Limb (tissue), 2 donors: ENCODE results near the gene TC2N.
"Not testable (repeated sequence)": the region's sequence is repeated elsewhere in the genome, so short reads cannot be mapped to it uniquely, and the experiment has no call there.

Experiments
- DNase-seq, 2 donors: peaks; one replicate each; pipeline ENCODE4 v3.0.0-alpha.2; 2016; ENCODE audit errors: extremely low spot score in 2 of 2

Gene TC2N

DNA sequence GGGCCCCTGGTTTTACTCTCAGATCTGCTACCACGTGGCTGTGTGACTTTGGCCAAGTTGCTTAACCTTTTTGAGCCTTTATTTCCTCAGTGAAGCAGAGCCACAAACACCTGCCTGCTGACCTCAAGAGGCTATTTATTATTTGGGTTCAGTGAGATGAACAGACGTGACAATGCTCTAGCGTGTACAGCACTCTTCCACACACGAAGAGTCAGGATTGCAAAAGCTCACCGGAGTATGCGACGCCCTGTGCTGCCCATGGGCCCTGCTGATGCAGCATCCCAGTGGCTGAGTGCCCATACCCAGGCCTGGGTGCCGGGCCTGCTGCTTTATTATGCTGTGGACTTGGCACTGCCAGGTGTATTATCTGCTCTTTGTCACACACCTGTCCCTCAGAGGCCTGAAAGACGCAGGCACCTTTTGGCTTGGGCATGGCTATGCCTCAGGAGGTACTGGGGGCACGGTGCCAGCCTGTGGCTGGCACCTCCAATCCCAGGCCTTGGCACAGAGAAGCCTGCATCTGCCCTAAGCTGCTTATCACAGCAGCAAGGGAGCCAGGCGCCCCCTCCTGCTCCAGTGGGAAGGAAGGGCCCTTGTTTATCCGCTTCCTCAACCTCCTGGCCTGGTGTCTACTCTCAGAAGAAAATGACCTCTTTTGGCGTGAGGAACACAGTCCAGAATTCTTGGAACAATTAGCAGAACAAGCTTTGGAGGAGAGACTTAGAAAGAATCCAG lies 22.3 kb upstream of the TC2N start:
- no peak for DNase-seq

- DNase-seq: no peak
Measured at GRCh38 chr14:91888641-91889476, 21.5 kb upstream of the TC2N start.

DNA sequence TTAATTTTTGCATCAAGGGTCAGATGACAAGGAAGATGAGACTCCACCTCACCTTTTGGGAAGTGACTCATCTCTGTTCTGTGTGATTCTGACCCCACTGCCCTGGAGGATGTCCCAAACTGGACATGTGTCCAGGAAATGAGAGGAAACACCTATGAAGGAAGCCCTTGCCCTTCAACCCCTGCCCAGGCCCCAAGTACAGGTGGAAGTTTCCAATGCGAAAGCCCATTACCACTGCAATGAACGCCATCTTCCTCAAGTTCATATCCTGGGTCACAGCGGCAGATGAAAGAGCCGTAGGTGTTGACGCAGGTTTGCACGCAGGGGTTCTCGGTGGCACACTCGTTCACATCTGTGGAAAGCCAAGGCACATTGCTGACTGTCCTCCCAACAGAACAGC lies 19.6 kb upstream of the TC2N start:
- DNase-seq: no peak

DNA sequence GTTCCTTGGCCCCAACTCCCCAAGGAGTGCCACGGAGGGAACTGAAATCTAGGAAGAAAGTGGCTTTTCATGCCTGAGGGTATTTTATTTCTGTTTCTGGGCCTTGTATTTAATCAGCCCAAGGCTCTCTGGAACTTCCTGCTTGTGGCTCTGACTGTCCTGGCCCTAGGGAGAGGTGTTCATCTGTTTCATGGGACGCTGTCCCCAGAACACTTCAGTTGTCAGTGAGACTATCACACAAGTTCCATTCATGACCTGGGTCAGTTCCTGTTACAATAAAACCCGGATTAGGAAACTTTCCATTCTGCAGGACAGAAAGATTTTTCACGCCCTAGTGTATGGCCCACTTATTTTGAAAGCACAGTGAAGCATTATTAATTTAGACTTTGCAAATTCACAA lies 18.5 kb upstream of the TC2N start:
- DNase-seq: no peak

DNA sequence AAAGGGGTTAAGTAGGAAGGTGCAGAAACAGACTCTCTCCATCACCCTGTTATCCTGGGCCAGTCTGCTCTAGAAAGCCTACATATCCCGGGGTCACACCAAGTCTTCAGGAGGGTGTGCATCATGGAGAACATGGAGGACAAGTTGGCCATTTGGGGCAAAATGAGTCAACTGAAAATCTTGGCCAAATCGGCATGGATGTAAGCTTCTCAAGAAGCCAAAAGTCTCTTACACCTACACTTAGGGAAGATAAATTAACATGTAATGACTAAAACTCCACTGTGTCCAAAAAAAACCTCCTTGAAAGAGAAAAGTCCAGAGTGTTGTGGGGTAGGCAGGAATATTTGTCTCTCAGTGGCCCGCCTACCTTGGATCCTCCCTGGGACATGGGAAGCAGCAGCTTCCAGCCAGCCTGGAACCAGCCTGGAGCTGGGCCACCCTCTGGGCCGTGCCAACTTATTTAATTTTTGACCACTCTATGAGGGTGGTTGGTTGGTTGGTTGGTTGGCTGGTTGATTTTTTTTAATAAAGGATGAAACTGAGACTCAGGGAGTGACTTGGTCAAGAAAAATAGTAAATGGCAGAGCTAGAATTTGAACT lies 17.9 kb upstream of the TC2N start:
- no peak for DNase-seq

DNA sequence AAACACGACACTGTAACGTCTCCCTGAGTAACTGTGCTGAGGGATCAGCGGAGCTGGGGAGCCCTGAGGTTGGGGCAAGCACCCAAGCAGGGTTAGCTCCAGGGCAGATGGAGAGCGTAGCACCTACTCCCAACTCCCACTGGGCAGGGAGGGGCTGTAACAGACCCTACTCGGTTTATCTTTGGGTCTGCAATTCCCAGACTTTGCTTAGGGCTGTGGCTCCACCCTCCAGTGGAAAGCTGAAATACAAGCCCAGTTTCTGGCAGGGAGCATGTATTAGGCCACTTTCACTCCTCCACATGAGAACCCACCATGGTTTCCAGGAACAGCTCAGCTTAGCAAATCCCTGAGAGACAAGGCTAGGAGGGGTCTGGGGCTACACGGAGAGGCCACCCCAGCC lies 17.3 kb upstream of the TC2N start:
- DNase-seq: no peak

GRCh38 chr14:91883753-91884152 lies 16.4 kb upstream of the TC2N start:
- DNase-seq: no peak

- DNase-seq: no peak
Measured at GRCh38 chr14:91882776-91883175, 15.4 kb upstream of the TC2N start.

GRCh38 chr14:91882369-91882768 lies 15.0 kb upstream of the TC2N start:
- DNase-seq: no peak

DNA sequence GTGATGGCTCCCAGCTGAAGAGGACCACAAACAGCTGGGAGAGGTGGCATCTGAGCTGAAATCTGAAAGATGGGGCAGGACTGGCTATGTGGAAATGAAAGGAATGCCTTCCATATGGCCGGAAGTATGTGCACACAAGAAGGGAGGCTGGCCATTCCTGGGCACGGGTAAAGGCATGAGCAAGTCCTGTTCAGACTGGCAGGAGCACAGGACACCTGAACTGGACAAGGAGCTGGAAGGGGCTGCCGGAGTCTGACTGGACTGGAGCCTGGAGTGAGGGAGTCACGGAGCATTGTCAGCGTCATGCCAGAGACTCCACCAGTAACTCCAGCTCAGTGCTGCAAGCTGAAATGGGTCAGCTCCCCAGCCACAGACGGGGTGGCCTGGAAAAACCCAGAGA lies 11.9 kb upstream of the TC2N start:
- no peak for DNase-seq

- DNase-seq: no peak
Measured at GRCh38 chr14:91878274-91878673, 10.9 kb upstream of the TC2N start.

GRCh38 chr14:91877376-91877915 lies 10.1 kb upstream of the TC2N start:
- no peak for DNase-seq

GRCh38 chr14:91876492-91876891 lies 9.2 kb upstream of the TC2N start:
- no peak for DNase-seq

DNA sequence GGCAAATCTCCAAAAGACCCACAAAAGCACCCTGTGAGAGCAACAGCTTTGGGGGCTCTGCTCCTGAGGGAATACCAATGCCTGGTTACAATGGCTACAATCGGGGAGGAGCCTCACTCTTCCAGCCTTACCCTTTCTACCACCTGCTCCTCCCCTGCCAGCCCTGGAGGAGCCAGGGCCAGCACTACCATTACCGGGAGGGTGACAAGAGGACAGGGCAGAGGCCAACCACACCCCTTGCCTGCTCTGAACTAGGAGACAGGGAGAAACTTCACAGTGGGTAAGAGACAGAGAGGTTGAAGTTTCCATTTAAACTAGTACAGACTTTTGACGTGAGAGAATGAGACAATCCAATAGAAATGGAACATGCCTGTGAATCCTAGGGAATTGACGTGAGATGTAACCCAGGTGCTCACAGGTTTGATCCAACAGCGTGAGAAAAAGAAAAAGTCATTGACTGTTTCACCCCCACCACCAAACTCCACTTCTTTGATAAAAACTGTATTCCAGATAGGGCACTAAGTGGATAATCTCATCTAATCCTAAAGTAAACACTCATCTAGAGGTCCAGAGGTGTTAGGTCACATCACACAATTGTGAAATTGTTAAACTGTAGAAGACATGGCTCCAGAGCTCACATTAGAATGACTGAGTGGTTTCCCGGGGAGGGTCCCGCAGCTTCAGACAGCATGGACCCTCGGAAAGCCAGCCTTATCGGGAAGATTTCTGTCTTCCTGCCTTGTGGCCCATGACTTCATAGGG lies 8.4 kb upstream of the TC2N start:
- no peak for DNase-seq

DNA sequence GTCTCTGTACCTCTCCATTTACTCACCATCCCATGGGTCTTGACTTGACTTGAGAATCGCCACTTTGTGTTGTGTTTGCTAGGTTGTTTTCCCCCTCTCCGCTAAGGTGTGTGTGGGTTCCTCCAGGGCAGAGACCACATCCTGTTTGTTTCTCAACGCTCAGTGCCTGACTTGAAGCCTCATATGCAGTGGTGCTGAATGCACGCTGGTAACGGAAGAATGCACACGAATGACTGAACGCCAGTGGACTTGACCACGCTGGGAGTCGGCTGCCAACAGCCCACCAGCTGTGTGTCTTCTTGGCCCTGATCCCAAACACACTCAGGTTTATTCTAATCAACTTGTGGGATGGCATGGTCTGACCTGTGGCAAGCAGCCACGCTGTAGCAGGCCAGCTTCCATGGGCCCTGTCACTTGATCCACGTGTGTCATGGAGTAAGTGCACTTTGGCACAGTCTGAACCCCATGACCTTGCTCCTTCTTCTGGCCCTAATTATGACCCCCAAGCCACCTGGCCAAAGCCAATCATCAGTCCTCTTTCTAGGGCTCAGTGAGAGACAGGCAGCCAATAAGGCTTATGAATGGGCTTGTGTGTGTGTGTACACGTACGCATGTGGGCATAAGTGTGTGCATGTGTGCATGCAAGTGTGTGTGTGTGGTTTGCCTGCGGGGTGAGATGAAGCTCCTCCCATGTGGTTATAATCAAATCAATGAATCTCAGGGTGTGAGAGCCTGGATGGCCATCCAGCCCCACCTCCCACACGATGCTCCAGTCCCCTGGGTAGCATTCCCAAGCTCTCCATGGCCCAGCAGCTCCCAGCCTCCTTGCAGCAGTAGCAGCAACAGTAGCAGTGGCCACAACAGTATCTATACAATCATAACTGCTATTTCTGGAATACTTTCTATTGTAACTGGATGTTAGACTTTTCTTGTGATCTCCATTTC lies 6.4 kb upstream of the TC2N start:
- no peak for DNase-seq

DNA sequence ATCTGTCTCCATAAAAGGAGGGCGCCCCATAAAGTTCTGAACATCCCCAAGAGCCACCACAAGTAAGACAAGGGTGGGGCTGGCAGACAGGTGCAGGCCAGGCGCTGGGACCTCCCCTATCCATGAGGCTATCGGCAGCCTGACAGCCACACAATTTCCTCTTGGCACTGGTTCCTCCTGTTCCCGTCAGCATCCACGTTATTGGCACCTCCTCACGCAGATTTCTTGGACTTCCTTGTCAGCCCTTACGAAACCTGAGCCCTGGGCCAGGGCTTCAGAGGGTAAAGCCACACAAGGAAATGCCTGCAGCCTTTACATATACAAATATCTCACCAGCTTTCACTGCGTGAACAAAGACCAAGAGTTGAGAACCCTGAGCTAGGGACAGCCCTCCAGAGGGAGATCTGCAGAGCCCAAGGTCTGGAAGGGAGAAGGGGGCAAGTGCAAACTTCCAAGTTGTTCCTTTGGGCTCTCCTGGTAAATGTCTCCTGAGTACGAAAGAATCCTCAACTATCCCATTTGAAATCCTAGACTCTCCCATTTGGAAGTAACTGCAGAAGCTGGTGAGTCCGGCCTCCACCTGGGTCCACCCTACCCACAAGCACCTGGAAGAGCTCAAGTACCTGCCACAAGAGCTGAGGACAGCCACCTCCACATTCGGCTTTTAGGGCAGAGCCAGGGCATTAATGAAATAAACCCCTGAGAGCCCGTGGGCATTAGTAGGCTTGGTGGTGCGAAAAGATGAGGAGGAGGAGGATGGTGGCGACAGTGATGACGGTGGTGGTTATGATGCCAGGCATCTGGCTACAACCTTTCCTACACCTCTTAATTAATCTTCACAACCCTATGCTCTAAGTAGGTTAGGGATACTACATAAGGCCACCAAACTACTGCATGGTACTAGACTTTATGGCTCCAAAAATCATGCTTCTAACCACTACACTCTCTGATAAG lies 5.5 kb upstream of the TC2N start:
- DNase-seq: peak in 1 of 2 donors; percentile 51

DNA sequence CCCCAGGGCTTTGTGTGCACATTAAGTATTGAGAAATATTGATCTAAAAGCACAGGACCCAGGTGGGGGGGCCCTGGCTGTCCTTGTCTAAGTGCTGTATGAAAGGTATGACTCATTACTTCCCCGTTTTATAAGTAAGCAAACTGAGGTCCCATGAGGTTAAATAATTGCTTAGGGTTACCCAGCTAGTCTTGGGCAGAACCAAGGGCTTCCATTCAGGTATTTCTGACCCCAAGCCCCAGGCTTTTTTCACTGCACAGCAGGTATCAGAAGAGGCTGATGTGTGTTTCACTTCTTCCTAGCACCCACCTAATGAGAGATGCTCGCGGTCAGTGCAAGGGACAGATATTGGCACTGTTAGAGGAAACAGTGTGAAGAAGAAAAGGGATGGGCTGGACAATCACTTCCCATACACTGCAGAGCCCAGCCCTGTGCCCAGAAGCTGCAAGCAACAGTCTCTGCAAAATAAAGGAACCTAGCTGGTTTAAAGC lies 4.7 kb upstream of the TC2N start:
- DNase-seq: no peak

DNA sequence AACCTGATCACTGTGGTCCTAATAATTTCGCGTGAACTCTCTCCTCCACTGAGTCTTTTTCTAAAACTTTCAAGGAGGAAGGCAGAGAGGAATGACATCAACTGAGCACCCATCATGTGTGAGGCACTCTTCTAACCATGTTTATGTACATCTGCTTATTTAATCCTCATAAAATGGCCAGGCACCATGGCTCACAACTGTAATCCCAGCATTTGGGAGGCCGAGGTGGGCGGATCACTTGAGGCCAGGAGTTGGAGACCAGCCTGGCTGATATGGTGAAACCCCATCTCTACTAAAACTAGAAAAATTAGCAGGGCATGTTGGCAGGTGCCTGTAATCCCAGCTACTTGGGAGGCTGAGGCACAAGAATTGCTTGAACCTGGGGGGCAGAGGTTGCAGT lies 4.1 kb upstream of the TC2N start:
- DNase-seq: not testable (repeated sequence)

GRCh38 chr14:91870890-91871289 lies 3.6 kb upstream of the TC2N start:
- DNase-seq: no peak
